ENCODE results near the gene ZNF322.

Gene ZNF322

GRCh38 chr6:26640806-26641205 is 18.7 kb downstream of the ZNF322 start:
- H3K4me1 ChIP-seq (ENCODE audit: low read length): no peaks in the 10 kb centered on the region
- H3K9ac ChIP-seq (ENCODE audit: low read length): no peak overlapping the region
- TF ChIP-seq EZH2phosphoT487 (IDR thresholded peaks at IDR 0.05; ENCODE audit: low read length): no peak
- no peak for TF ChIP-seq EZH2 (optimal IDR thresholded peaks at IDR 0.05; ENCODE audit: low read depth, low read length)
- TF ChIP-seq, protein P1, sequence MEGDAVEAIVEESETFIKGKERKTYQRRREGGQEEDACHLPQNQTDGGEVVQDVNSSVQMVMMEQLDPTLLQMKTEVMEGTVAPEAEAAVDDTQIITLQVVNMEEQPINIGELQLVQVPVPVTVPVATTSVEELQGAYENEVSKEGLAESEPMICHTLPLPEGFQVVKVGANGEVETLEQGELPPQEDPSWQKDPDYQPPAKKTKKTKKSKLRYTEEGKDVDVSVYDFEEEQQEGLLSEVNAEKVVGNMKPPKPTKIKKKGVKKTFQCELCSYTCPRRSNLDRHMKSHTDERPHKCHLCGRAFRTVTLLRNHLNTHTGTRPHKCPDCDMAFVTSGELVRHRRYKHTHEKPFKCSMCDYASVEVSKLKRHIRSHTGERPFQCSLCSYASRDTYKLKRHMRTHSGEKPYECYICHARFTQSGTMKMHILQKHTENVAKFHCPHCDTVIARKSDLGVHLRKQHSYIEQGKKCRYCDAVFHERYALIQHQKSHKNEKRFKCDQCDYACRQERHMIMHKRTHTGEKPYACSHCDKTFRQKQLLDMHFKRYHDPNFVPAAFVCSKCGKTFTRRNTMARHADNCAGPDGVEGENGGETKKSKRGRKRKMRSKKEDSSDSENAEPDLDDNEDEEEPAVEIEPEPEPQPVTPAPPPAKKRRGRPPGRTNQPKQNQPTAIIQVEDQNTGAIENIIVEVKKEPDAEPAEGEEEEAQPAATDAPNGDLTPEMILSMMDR (IDR thresholded peaks at IDR 0.05; ENCODE audit: low read length): no peak
- H4K20me1 ChIP-seq (ENCODE audit: insufficient read depth, low read length): no peaks in the 10 kb centered on the region
- H3K9me3 ChIP-seq (replicated peaks; ENCODE audit: insufficient read depth, low read length): 0 out of 2 replicates have a peak, but pooled peaks cover 2% of the 10 kb centered on the region
- no peaks in the 10 kb centered on the region for H3K27me3 ChIP-seq (replicated peaks; ENCODE audit: insufficient read depth, low read length)
- H3F3A ChIP-seq (ENCODE audit: insufficient read depth, low read length): no peaks in the 10 kb centered on the region
- H3K4me3 ChIP-seq (ENCODE audit: low read length): no peak overlapping the region
- H2AFZ ChIP-seq (ENCODE audit: low read length): no peak overlapping the region
- peaks cover 19% of the 10 kb centered on the region for H3K79me2 ChIP-seq (ENCODE audit: low read length)
- no peak for DNase-seq
- H3K4me2 ChIP-seq (ENCODE audit: low read depth, low read length): no peak overlapping the region
- H3K36me3 ChIP-seq (replicated peaks; ENCODE audit: insufficient read depth, low read length): peaks cover 25% of the 10 kb centered on the region
- H3K9me2 ChIP-seq (replicated peaks; ENCODE audit: insufficient read depth, low read length): no peaks in the 10 kb centered on the region
- H3K27ac ChIP-seq (ENCODE audit: low read length): no peak overlapping the region

DNA sequence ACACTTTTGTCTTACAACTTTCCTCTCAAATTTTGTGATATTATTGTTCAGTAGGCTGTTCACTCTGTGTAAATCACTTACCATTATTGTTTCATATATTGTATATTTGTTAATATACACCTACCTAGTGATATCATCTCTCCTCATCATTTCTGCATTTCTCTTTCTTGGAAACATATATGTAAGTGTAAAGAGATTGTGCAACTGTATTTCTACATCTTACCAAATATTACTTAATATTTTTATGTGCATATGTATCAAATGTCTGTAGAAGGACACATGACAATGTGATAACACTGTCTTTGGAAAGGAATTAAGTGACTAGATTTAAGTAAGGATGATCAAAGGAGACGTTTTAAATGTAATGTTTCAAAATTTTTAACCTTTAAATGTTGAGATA is 30.2 kb downstream of the ZNF322 start:
- no peaks in the 10 kb centered on the region for H3K36me3 ChIP-seq (replicated peaks; ENCODE audit: insufficient read depth, low read length)
- H3K4me2 ChIP-seq (ENCODE audit: low read depth, low read length): no peak overlapping the region
- H3K79me2 ChIP-seq (ENCODE audit: low read length): no peaks in the 10 kb centered on the region
- H3K27me3 ChIP-seq (replicated peaks; ENCODE audit: insufficient read depth, low read length): no peaks in the 10 kb centered on the region
- no peak overlapping the region for H3K4me3 ChIP-seq (ENCODE audit: low read length)
- no peak overlapping the region for H3K27ac ChIP-seq (ENCODE audit: low read length)
- no peak overlapping the region for H3K9ac ChIP-seq (ENCODE audit: low read length)
- no peaks in the 10 kb centered on the region for H3K4me1 ChIP-seq (ENCODE audit: low read length)
- H3K9me2 ChIP-seq (replicated peaks; ENCODE audit: insufficient read depth, low read length): no peaks in the 10 kb centered on the region
- no peak for TF ChIP-seq EZH2phosphoT487 (IDR thresholded peaks at IDR 0.05; ENCODE audit: low read length)
- TF ChIP-seq, protein P1 (IDR thresholded peaks at IDR 0.05; ENCODE audit: low read length): no peak
- no peak for TF ChIP-seq EZH2 (optimal IDR thresholded peaks at IDR 0.05; ENCODE audit: low read depth, low read length)
- H2AFZ ChIP-seq (ENCODE audit: low read length): no peak overlapping the region
- no peaks in the 10 kb centered on the region for H4K20me1 ChIP-seq (ENCODE audit: insufficient read depth, low read length)
- no peak for DNase-seq
- no peaks in the 10 kb centered on the region for H3K9me3 ChIP-seq (replicated peaks; ENCODE audit: insufficient read depth, low read length)
- no peaks in the 10 kb centered on the region for H3F3A ChIP-seq (ENCODE audit: insufficient read depth, low read length)

DNA sequence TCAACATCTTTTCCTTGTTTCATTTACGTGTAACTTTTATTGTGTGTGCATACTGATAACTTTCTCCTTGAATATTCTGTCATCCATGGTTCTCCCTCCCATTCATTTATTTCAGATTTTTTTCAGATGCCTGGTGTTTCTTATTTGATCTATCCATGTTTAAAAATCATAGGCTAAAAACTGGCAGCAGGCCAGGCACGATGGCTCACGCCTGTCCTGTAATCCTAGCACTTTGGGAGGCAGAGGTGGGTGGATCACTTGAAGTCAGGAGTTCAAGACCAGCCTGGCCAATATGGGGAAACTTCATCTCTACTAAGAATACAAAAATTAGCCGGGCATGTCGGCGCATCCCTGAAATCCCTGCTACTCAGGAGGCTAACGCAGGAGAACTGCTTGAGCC is 31.7 kb downstream of the ZNF322 start:
- Histone ChIP-seq H3K4me2 (ENCODE audit: low read depth, low read length) (no peak overlapping the region), H3K27ac (ENCODE audit: low read length) (no peak overlapping the region), H3K4me3 (ENCODE audit: low read length) (no peak overlapping the region), H2AFZ (ENCODE audit: low read length) (no peak overlapping the region), H3K4me1 (ENCODE audit: low read length) (no peaks in the 10 kb centered on the region), H4K20me1 (ENCODE audit: insufficient read depth, low read length) (no peaks in the 10 kb centered on the region), H3K36me3 (replicated peaks; ENCODE audit: insufficient read depth, low read length) (no peaks in the 10 kb centered on the region), H3K79me2 (ENCODE audit: low read length) (no peaks in the 10 kb centered on the region), H3F3A (ENCODE audit: insufficient read depth, low read length) (no peaks in the 10 kb centered on the region), H3K9me2 (replicated peaks; ENCODE audit: insufficient read depth, low read length) (no peaks in the 10 kb centered on the region), H3K9me3 (replicated peaks; ENCODE audit: insufficient read depth, low read length) (no peaks in the 10 kb centered on the region), H3K9ac (ENCODE audit: low read length) (no peak overlapping the region), H3K27me3 (replicated peaks; ENCODE audit: insufficient read depth, low read length) (no peaks in the 10 kb centered on the region)
- no peak for DNase-seq
- TF ChIP-seq EZH2phosphoT487 (IDR thresholded peaks at IDR 0.05; ENCODE audit: low read length) (no peak), EZH2 (optimal IDR thresholded peaks at IDR 0.05; ENCODE audit: low read depth, low read length) (no peak)
- TF ChIP-seq, protein P1 (IDR thresholded peaks at IDR 0.05; ENCODE audit: low read length): no peak

All from MM.1S (cell line).